K562 (cell line): ENCODE data around the gene RAI14. TPM values are rescaled to one million over a fixed set of nuclear protein-coding genes. Genes with fewer than 3 reads are reported as not detected.

ENCODE experiments used
- ATAC-seq: fragments of 200-7000 bp; cut with Tn5 transposase; 3 replicates; pipeline ENCODE4 v1.9.1; 2020; ENCODE audit warnings: moderate library complexity
- BruUV-seq: library from RNA; stranded (reverse); fragments of 400-500 nt; replicated peaks from 2 replicates; lab custom pipeline; 2021; lab: Mats Ljungman, UMichigan
- CTCF ChIA-PET: fragments of 300-600 bp; formaldehyde crosslinking; extraction: SDS; loops from one replicate; lab custom pipeline; 2021; ENCODE audit warnings: low intra/inter-chr PET ratio; lab: Yijun Ruan, JAX
- POLR2A ChIA-PET: fragments of 300-600, 350-650 bp; sonication (Branson Sonifier 250); formaldehyde crosslinking; extraction: SDS; loops from one replicate; lab custom pipeline; 2021; ENCODE audit warnings: antibody characterized with exemption, inconsistent platforms; lab: Yijun Ruan, JAX
- DNase-seq, 4 experiments: peaks; one replicate each; pipeline versions ENCODE4 v3.0.0 to v3.0.0-alpha.2; 2011 to 2018; ENCODE audit warnings: low spot score in 3 of 4, mixed read lengths in 3 of 4; ENCODE audit errors: extremely low read depth in 1 of 4
- FAIRE-seq: peaks from 2 replicates; lab custom pipeline; 2011; peaks lifted over from hg19 to GRCh38; lab: Jason Lieb, UNC
- H2AFZ ChIP-seq: 2 replicates; pipeline ENCODE4 v1.6.0; 2011; ENCODE audit warnings: low read depth, low read length, control low read depth, inconsistent platforms
- H3K27ac ChIP-seq: fragments of 200-600 bp; 3 replicates; pipeline ENCODE4 v1.8.0; 2011; ENCODE audit warnings: low read depth, mild to moderate bottlenecking, control low read depth, inconsistent platforms, low read length, moderate library complexity, mixed read lengths; ENCODE audit errors: extremely low read depth
- H3K27me3 ChIP-seq, 2 experiments: fragments of 300-600 bp in 1 of 2; 2 replicates in 1 of 2; 3 replicates in 1 of 2; pipeline versions ENCODE4 v1.6.0 to v1.8.0; 2011; ENCODE audit warnings: inconsistent platforms in 2 of 2, low read length in 2 of 2, mild to moderate bottlenecking in 1 of 2, mixed read lengths in 1 of 2, moderate library complexity in 1 of 2; ENCODE audit not compliant: control insufficient read depth in 2 of 2, insufficient read depth in 2 of 2
- H3K36me3 ChIP-seq: fragments of 300-600 bp; 3 replicates; pipeline ENCODE4 v1.8.0; 2011; ENCODE audit warnings: mild to moderate bottlenecking, low read length, inconsistent platforms; ENCODE audit not compliant: control insufficient read depth, insufficient read depth
- H3K4me1 ChIP-seq, 2 experiments: fragments of 200-600 bp in 1 of 2; replicated peaks in 1 of 2; 2 replicates in 1 of 2; 3 replicates in 1 of 2; pipeline versions ENCODE4 v1.5.1 to v1.8.0; 2011; ENCODE audit warnings: inconsistent platforms in 2 of 2, low read length in 2 of 2, mild to moderate bottlenecking in 1 of 2, mixed read lengths in 1 of 2, moderate library complexity in 1 of 2; ENCODE audit not compliant: control insufficient read depth in 2 of 2, insufficient read depth in 2 of 2
- H3K4me2 ChIP-seq: 2 replicates; pipeline ENCODE4 v1.6.1; 2011; ENCODE audit warnings: low read length, control low read depth, inconsistent platforms, mixed read lengths; ENCODE audit not compliant: insufficient read depth
- H3K4me3 ChIP-seq: fragments of 200-600 bp; sonication (generic), shearing (Covaris generic); 2 replicates; pipeline ENCODE4 v1.5.1; 2016; ENCODE audit warnings: control low read depth, inconsistent platforms
- H3K79me2 ChIP-seq: fragments of 200-600 bp; 3 replicates; pipeline ENCODE4 v1.8.0; 2011; ENCODE audit warnings: low read length, inconsistent platforms; ENCODE audit not compliant: control insufficient read depth, insufficient read depth
- H3K9ac ChIP-seq, 2 experiments: 2 replicates each; pipeline versions ENCODE4 v1.6.0 to v1.6.1; 2011; ENCODE audit warnings: low read depth in 2 of 2, low read length in 2 of 2, control low read depth in 1 of 2, inconsistent platforms in 1 of 2, mild to moderate bottlenecking in 1 of 2, mixed read lengths in 1 of 2; ENCODE audit not compliant: insufficient read depth in 1 of 2
- H3K9me1 ChIP-seq: one replicate; pipeline ENCODE4 v1.6.0; 2011; ENCODE audit warnings: inconsistent platforms, mild to moderate bottlenecking, low read length, moderate library complexity; ENCODE audit not compliant: control insufficient read depth, insufficient read depth
- H3K9me3 ChIP-seq: replicated peaks from 2 replicates; pipeline ENCODE4 v1.5.1; 2011; ENCODE audit warnings: low read depth, low read length, inconsistent platforms; ENCODE audit not compliant: control insufficient read depth, insufficient read depth
- H4K20me1 ChIP-seq: replicated peaks from 2 replicates; pipeline ENCODE4 v1.6.1; 2011; ENCODE audit warnings: low read length, inconsistent platforms, mixed read lengths; ENCODE audit not compliant: control insufficient read depth, insufficient read depth
- ATF7 ChIP-seq: fragments of 450-650 bp; IDR thresholded peaks from 2 replicates; pipeline ENCODE4 v1.7.1; 2014; ENCODE audit warnings: mild to moderate bottlenecking, moderate library complexity
- CC2D1A ChIP-seq: fragments of 450-650 bp; IDR thresholded peaks from 2 replicates; pipeline ENCODE4 v1.6.1; 2017; ENCODE audit warnings: mild to moderate bottlenecking
- EHMT2 ChIP-seq: fragments of 450-650 bp; IDR thresholded peaks from 2 replicates; pipeline ENCODE4 v1.6.1; 2018; ENCODE audit warnings: antibody characterized with exemption
- KAT7 ChIP-seq: sonication (generic); formaldehyde crosslinking; IDR thresholded peaks from 2 replicates; pipeline ENCODE4 v1.8.0; 2022; ENCODE audit warnings: missing genetic modification reagents, mild to moderate bottlenecking, borderline replicate concordance
- LCOR ChIP-seq: sonication (generic); formaldehyde crosslinking; IDR thresholded peaks from 2 replicates; pipeline ENCODE4 v1.8.0; 2022; ENCODE audit warnings: mild to moderate bottlenecking, missing genetic modification reagents
- MYC ChIP-seq, 2 experiments: fragments of 250-450 bp in 1 of 2; sonication (Bioruptor Pico) in 1 of 2; IDR thresholded peaks; 2 replicates each; pipeline versions ENCODE4 v1.5.1 to v1.6.1; 2012 to 2021; ENCODE audit warnings: low read depth in 2 of 2, borderline replicate concordance in 1 of 2, improper control_type of control experiment in 1 of 2, low read length in 1 of 2, mild to moderate bottlenecking in 1 of 2, moderate library complexity in 1 of 2
- NCOA6 ChIP-seq: fragments of 450-650 bp; IDR thresholded peaks from 2 replicates; pipeline ENCODE4 v1.6.1; 2017; ENCODE audit warnings: mild to moderate bottlenecking
- NFYB ChIP-seq: IDR thresholded peaks from 2 replicates; pipeline ENCODE4 v1.6.1; 2011; ENCODE audit warnings: mild to moderate bottlenecking, moderate library complexity; ENCODE audit not compliant: insufficient read length; ENCODE audit errors: extremely low read depth
- RB1 ChIP-seq: fragments of 450-650 bp; IDR thresholded peaks from 2 replicates; pipeline ENCODE4 v1.6.1; 2017; ENCODE audit warnings: low read depth, mild to moderate bottlenecking
- TAF9B ChIP-seq: fragments of 450-650 bp; IDR thresholded peaks from 2 replicates; pipeline ENCODE4 v1.6.1; 2018; ENCODE audit warnings: mild to moderate bottlenecking; ENCODE audit not compliant: partially characterized antibody
- TRIM28 ChIP-seq: fragments of 450-650 bp; IDR thresholded peaks from 2 replicates; pipeline ENCODE4 v1.6.1; 2017
- ZBTB26 ChIP-seq: fragments of 450-650 bp; formaldehyde crosslinking; IDR thresholded peaks from 2 replicates; pipeline ENCODE4 v1.4.0; 2022; ENCODE audit warnings: missing genetic modification characterization
- ZNF507 ChIP-seq: conservative IDR thresholded peaks from 2 replicates; pipeline ENCODE4 v1.6.1; 2017; ENCODE audit warnings: missing genetic modification characterization, missing compliant biosample characterization
- ZNF583 ChIP-seq: fragments of 250-450 bp; sonication (Bioruptor Pico); IDR thresholded peaks from 2 replicates; pipeline ENCODE4 v1.4.0; 2020
- WGBS: fragments of 100-300 bp; shearing (Covaris generic); methylation state at CpG from one replicate; pipeline ENCODE4 v1.1.6; 2016; ENCODE audit warnings: low coverage, mixed read lengths; ENCODE audit not compliant: insufficient coverage; ENCODE audit errors: missing lambda C conversion rate; 5-methylcytosine and 5-hydroxymethylcytosine counted together
- in situ Hi-C: fragments of 300-500 bp; cut with MboI; formaldehyde crosslinking; loops from 4 replicates; pipeline ENCODE4 v1.15.0; 2018; ENCODE audit warnings: inconsistent platforms, mixed read lengths
- intact Hi-C: fragments of 100-400 bp; cut with micrococcal nuclease; formaldehyde crosslinking; loops from 2 replicates; pipeline ENCODE4 v1.14.2; 2022
- polyA plus RNA-seq, 8 experiments: library from polyadenylated mRNA; depleted of rRNA in 4 of 8; stranded (reverse) in 5 of 8; unstranded in 3 of 8; fragments of >200 nt; fragmentation: Nextera tagmentation in 2 of 8; fragmentation: Illumina TruSeq in 1 of 8; extraction: Ambion mirVana in 2 of 8; extraction: Trizol in 1 of 8; gene quantifications; 2 replicates each; pipeline versions ENCODE4 v1.2.1 to v1.2.3, GENCODE V29; 2011 to 2014; ENCODE audit warnings: inconsistent platforms in 1 of 8, missing spikeins in 1 of 8
- total RNA-seq, 7 experiments: library from RNA; depleted of rRNA in 6 of 7; stranded (reverse); fragments of >200 nt in 6 of 7; fragmentation: Illumina TruSeq in 2 of 7; extraction: Trizol in 2 of 7; gene quantifications; 2 replicates each; pipeline versions ENCODE4 v1.2.1 to v1.2.3, GENCODE V29; 2011 to 2021; ENCODE audit warnings: low replicate concordance in 1 of 7

The RAI14 gene
- total and polyA plus RNA-seq, 9 of the 15 experiments (the other 6 are each of a cell fraction or from before 2014, with no cell fraction given) = 11.3 to 82.5 (median 34.8) TPM

- no peak for TF ChIP-seq KAT7 (CRISPR knock-in tag)
- TF ChIP-seq TAF9B = peak; percentile 71
- 0 out of 2 replicates have a peak, but pooled peaks have one; percentile 32 for TF ChIP-seq CC2D1A
- TF ChIP-seq ZNF507 (tag) = no peak
- TF ChIP-seq ATF7 = peak; percentile 71
- TF ChIP-seq TRIM28 = no peak
- no peak for TF ChIP-seq NFYB
- TF ChIP-seq EHMT2 = peak; percentile 58; the same call in 1 of the 2 replicates
- peak; percentile 50 for TF ChIP-seq NCOA6
- TF ChIP-seq RB1 = peak; percentile 39; the same call in 1 of the 2 replicates
- no peak for TF ChIP-seq ZNF583 (CRISPR knock-in tag)
- 0 out of 2 replicates have a peak, but pooled peaks have one; percentile 10 for TF ChIP-seq ZBTB26 (CRISPR knock-in tag)
Observed at GRCh38 chr5:34866989-34867471, 210.9 kb downstream of the RAI14 start (continued).

GRCh38 chr5:34867660-34868059 is 211.5 kb downstream of the RAI14 start:
- BruUV-seq = no TSS peak
- Histone ChIP-seq H3K36me3 (no peaks in the 10 kb centered on the region), H3K4me3 (no peak overlapping the region), H3K4me1 (peaks cover 7 to 34% of the 10 kb centered on the region in 2 experiments), H3K27ac (peak overlapping the region; percentile 91), H3K27me3 (no peaks in the 10 kb centered on the region), H3K79me2 (no peaks in the 10 kb centered on the region), H2AFZ (peak overlapping the region; percentile 96), H3K9me1 (no peaks in the 10 kb centered on the region), H3K4me2 (peak overlapping the region; percentile 78), H3K9me3 (no peaks in the 10 kb centered on the region), H3K9ac (peak overlapping the region in 1 of 2 experiments; percentile 67; a peak in 2 of 4 replicates), H4K20me1 (no peaks in the 10 kb centered on the region)
- intact Hi-C loops = no loop called here
- TF ChIP-seq MYC (IDR thresholded peaks at IDR 0.05; ENCODE audit: low read depth, low read length) = no peak
- no peak for TF ChIP-seq MYC (CRISPR knock-in tag; IDR thresholded peaks at IDR 0.05; ENCODE audit: borderline replicate concordance, low read depth)
- no peak for TF ChIP-seq LCOR (CRISPR knock-in tag)
- ChIA-PET CTCF (no interaction called here), POLR2A (interaction anchor here (1.3 to 1.9 kb wide), 3 partner anchors 15 to 106 kb away, joined by 3 to 7 read pairs (median 5); partner anchors contain the start of genes BRIX1 and RAD1)
- in situ Hi-C loops = no loop called here
- DNase-seq (peak in 1 of 4 experiments; percentile 27), ATAC-seq (peak; percentile 36), FAIRE-seq (peak; percentile 19)
- WGBS = 58% methylated on average over 3 of the region's 3 CpGs
